Mesodermal cell (in vitro differentiated cells): ENCODE results near the gene IMMT.
A peak's percentile ranks its signal among the peaks of the same experiment; 100 is the strongest.

Experiments
- H3K27ac ChIP-seq: 2 replicates; pipeline ENCODE4 v1.7.0; 2013; ENCODE audit warnings: mild to moderate bottlenecking, low read depth, low read length, moderate library complexity; ENCODE audit not compliant: severe bottlenecking
- H3K36me3 ChIP-seq: 2 replicates; pipeline ENCODE4 v1.7.1; 2013; ENCODE audit warnings: mild to moderate bottlenecking, low read length, moderate library complexity; ENCODE audit not compliant: control insufficient read depth, insufficient read depth
- H3K4me1 ChIP-seq: one replicate; pipeline ENCODE4 v1.7.1; 2013; ENCODE audit warnings: mild to moderate bottlenecking, low read length; ENCODE audit not compliant: insufficient read depth, control insufficient read depth, poor library complexity, severe bottlenecking
- H3K4me3 ChIP-seq: 2 replicates; pipeline ENCODE4 v1.7.0; 2013; ENCODE audit warnings: low read length, control low read depth, mild to moderate bottlenecking; ENCODE audit not compliant: insufficient read depth, poor library complexity, severe bottlenecking; ENCODE audit errors: extremely low read depth
- H3K9me3 ChIP-seq: 2 replicates; pipeline ENCODE4 v1.7.1; 2013; ENCODE audit warnings: mild to moderate bottlenecking, low read length, moderate library complexity; ENCODE audit not compliant: control insufficient read depth
- WGBS, 2 experiments: methylation state at CpG; one replicate each; pipeline ENCODE4 v1.1.5; 2013; ENCODE audit warnings: missing lambda C conversion rate in 2 of 2; ENCODE audit not compliant: insufficient coverage in 2 of 2; 5-methylcytosine and 5-hydroxymethylcytosine counted together

Gene IMMT

GRCh38 chr2:86216575-86217555 is 21.6 kb upstream of the IMMT start:
- 91 to 96% methylated on average over 11 of the region's 13 CpGs for WGBS, 2 experiments

GRCh38 chr2:86214503-86214832 is 19.2 kb upstream of the IMMT start:
- Histone ChIP-seq H3K9me3 (no peaks in the 10 kb centered on the region), H3K27ac (no peak overlapping the region), H3K4me3 (no peak overlapping the region), H3K4me1 (no peaks in the 10 kb centered on the region), H3K36me3 (peaks cover 43% of the 10 kb centered on the region)
- 100% methylated on average over 1 of the region's 2 CpGs; no CpG with 5 or more reads in 1 of the 2 experiments for WGBS, 2 experiments

More at GRCh38 chr2:86216575-86217555, 21.6 kb upstream of the IMMT start:
- Histone ChIP-seq H3K9me3 (no peaks in the 10 kb centered on the region), H3K4me3 (no peak overlapping the region), H3K4me1 (no peaks in the 10 kb centered on the region), H3K27ac (no peak overlapping the region), H3K36me3 (peaks cover 21% of the 10 kb centered on the region)

GRCh38 chr2:86213699-86214502 is 18.6 kb upstream of the IMMT start:
- no peaks in the 10 kb centered on the region for H3K4me1 ChIP-seq
- no peak overlapping the region for H3K4me3 ChIP-seq
- WGBS, 2 experiments = 100% methylated on average over 1 to 3 of the region's 4 CpGs
- no peaks in the 10 kb centered on the region for H3K9me3 ChIP-seq
- no peak overlapping the region for H3K27ac ChIP-seq
- H3K36me3 ChIP-seq = peaks cover 48% of the 10 kb centered on the region

GRCh38 chr2:86213056-86213455 is 17.8 kb upstream of the IMMT start:
- Histone ChIP-seq H3K36me3 (peaks cover 56% of the 10 kb centered on the region), H3K4me3 (no peak overlapping the region), H3K9me3 (no peaks in the 10 kb centered on the region), H3K27ac (no peak overlapping the region), H3K4me1 (no peaks in the 10 kb centered on the region)
- WGBS, 2 experiments = 86 to 100% methylated on average over 1 of the region's 1 CpG

- 100% methylated on average over 1 of the region's 2 CpGs; no CpG with 5 or more reads in 1 of the 2 experiments for WGBS, 2 experiments
- peaks cover 68% of the 10 kb centered on the region for H3K36me3 ChIP-seq
- no peaks in the 10 kb centered on the region for H3K4me1 ChIP-seq
- no peak overlapping the region for H3K27ac ChIP-seq
- no peak overlapping the region for H3K4me3 ChIP-seq
- no peaks in the 10 kb centered on the region for H3K9me3 ChIP-seq
Observed at GRCh38 chr2:86211796-86212188, 16.5 kb upstream of the IMMT start.

- H3K4me3 ChIP-seq = no peak overlapping the region
- no peak overlapping the region for H3K27ac ChIP-seq
- H3K4me1 ChIP-seq = no peaks in the 10 kb centered on the region
- H3K36me3 ChIP-seq = peaks cover 74% of the 10 kb centered on the region
- WGBS, 2 experiments = 100% methylated on average over 1 of the region's 2 CpGs; no CpG with 5 or more reads in 1 of the 2 experiments
- H3K9me3 ChIP-seq = no peaks in the 10 kb centered on the region
Observed at GRCh38 chr2:86211033-86211795, 16.0 kb upstream of the IMMT start.

GRCh38 chr2:86204458-86204857 is 9.2 kb upstream of the IMMT start:
- Histone ChIP-seq H3K27ac (no peak overlapping the region), H3K4me3 (no peak overlapping the region), H3K4me1 (no peaks in the 10 kb centered on the region), H3K36me3 (peaks cover 41% of the 10 kb centered on the region), H3K9me3 (no peaks in the 10 kb centered on the region)
- 84 to 100% methylated on average over 3 of the region's 7 CpGs for WGBS, 2 experiments

- 88% methylated on average over 1 of the region's 1 CpG; no CpG with 5 or more reads in 1 of the 2 experiments for WGBS, 2 experiments
- H3K36me3 ChIP-seq = peaks cover 33% of the 10 kb centered on the region
- H3K27ac ChIP-seq = no peak overlapping the region
- no peak overlapping the region for H3K4me3 ChIP-seq
- no peaks in the 10 kb centered on the region for H3K4me1 ChIP-seq
- no peaks in the 10 kb centered on the region for H3K9me3 ChIP-seq
Observed at GRCh38 chr2:86203614-86204013, 8.4 kb upstream of the IMMT start.

- Histone ChIP-seq H3K36me3 (peaks cover 25% of the 10 kb centered on the region), H3K4me1 (no peaks in the 10 kb centered on the region), H3K4me3 (no peak overlapping the region), H3K27ac (no peak overlapping the region), H3K9me3 (no peaks in the 10 kb centered on the region)
- 90 to 96% methylated on average over 5 to 8 of the region's 9 CpGs for WGBS, 2 experiments
Observed at GRCh38 chr2:86202702-86203101, 7.4 kb upstream of the IMMT start.

- peak overlapping the region; percentile 43 for H3K27ac ChIP-seq
- H3K36me3 ChIP-seq = peaks cover 21% of the 10 kb centered on the region
- H3K9me3 ChIP-seq = no peaks in the 10 kb centered on the region
- H3K4me1 ChIP-seq = no peaks in the 10 kb centered on the region
- WGBS, 2 experiments = 76 to 85% methylated on average over 2 of the region's 2 CpGs
- H3K4me3 ChIP-seq = no peak overlapping the region
Observed at GRCh38 chr2:86202336-86202692, 7.1 kb upstream of the IMMT start.
